Measurements from ENCODE around the gene BEX3.
A peak's percentile ranks its signal among the peaks of the same experiment; 100 is the strongest.
"Not testable (repeated sequence)": the region's sequence is repeated elsewhere in the genome, so short reads cannot be mapped to it uniquely, and the experiment has no call there.

Gene BEX3

GRCh38 chrX:103376118-103376978 lies at the start of gene BEX3:
Gene BEX3, plus strand, starts transcription at chrX:103376538. Its CDS starts 984 bp downstream, at chrX:103377522.
- peak; percentile 33 for DNase-seq (ENCODE audit: low spot score)

DNA sequence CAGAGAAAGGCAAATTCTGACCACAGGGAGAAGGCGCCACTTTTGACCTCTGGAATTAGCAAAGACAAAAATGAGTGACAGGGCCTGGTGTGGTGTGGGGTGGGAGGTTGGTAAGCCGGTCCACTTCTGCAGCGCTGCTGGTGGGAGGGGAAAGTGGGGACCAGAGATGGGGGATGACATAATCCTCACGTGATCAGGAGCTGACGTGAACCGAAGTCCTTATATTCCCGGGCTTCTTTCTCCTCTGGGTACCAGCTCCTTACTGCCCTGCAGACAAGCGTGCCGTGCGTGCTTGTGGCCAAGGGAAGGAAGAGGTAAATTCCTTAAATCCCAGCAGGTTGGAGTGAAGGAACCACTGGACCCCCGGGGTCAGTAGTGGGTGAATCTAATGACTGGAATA lies 46.3 kb upstream of the BEX3 start, which contains the start of gene TCEAL7:
TCEAL7 (plus strand) TSS at position 249 of the 400 bp plus-strand sequence. CDS start 1,165 bp downstream, outside the sequence.
- DNase-seq (ENCODE audit: low spot score), result no peak

DNA sequence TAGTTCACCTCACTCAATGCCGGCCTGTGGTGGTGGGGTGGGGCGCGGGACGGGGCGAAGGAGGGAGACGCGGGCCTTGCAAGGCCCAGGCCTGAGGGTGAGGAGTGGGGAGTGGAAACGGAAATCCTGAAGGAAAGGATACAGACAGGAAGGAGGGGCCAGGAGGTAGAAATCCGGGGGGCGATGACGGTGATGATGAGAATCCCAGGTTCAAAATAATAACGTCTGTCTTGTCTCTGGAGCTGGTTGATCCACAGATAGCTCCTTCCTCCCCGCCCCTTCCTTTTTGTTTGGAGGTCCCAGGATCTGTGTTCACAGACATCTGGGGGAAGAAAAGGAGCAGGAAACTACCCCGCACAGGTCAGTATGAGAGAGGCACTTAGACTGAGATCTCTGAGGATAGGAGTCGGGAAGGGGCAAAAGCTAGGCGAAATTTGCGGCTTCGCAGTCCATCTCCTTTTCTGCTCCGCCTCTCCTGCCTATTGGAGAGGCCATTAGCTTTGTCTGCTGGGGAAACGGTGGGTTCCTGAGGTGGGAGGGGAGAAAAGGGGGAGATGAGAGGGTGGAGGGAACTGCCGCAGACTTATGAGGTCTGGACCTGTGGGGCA lies 45.6 kb upstream of the BEX3 start:
- DNase-seq (ENCODE audit: low spot score), result no peak

GRCh38 chrX:103338663-103339062 lies 37.7 kb upstream of the BEX3 start:
- no peak for DNase-seq (ENCODE audit: low spot score)

DNA sequence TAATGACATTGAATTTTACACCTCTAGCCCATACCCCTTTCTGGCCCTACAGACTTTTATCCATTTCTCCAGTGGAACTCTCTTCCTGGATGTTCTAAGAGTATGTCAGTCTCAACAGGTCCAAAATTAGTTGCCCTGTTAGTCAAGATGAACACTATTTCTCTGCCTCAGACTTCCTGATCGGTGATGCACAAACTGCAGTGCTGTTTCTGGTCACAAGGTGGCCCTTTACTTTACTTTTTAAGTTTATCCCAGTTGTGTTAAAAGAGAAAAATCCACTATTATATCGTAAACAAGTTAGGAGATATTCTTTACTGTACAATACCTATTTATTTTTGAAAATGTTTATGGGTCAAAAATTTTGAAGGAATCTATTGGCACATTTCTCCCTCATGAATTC lies 33.2 kb upstream of the BEX3 start:
- DNase-seq (ENCODE audit: low spot score), result no peak

- DNase-seq (ENCODE audit: low spot score), result no peak
Observed at GRCh38 chrX:103344606-103345005, 31.7 kb upstream of the BEX3 start.

- DNase-seq (ENCODE audit: low spot score), result no peak
Observed at GRCh38 chrX:103347682-103348397, 28.5 kb upstream of the BEX3 start.

DNA sequence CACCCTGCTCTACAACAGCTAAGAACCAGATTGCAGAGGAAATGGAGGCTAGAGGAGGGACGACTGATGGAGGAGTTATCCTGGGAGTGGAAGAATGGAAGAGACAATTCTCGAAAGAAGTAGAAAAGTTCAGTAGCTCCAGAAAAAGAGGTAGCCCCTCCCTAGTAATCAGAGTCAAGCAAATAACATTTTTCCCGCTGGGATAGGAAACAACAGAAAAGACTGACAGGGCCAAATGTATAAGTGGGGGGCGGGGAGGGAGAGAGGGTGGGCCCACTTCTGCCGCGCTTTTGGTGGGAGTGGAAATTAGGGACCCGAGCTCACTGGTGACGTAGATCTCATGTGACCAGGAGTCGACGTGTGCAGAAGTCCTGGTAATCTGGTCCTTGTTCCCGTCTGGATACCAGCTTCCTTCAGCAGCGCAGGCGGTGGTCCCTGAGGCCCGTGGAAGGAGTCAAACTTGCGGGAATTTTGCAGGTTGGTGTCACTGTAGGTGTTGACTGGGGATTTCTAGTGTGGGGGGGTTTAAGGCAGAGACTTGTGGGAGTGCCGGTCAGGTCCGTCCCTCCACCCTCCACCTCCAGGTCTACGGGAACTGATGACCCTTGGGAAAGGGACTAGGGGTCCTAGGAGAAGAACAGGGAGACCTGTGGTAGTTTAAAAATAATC lies 20.1 kb upstream of the BEX3 start, which contains the start of gene TCEAL9:
TCEAL9 (plus strand) TSS at position 377 of the 669 bp plus-strand sequence. CDS start 1,179 bp downstream, outside the sequence.
- DNase-seq (ENCODE audit: low spot score), result no peak

DNA sequence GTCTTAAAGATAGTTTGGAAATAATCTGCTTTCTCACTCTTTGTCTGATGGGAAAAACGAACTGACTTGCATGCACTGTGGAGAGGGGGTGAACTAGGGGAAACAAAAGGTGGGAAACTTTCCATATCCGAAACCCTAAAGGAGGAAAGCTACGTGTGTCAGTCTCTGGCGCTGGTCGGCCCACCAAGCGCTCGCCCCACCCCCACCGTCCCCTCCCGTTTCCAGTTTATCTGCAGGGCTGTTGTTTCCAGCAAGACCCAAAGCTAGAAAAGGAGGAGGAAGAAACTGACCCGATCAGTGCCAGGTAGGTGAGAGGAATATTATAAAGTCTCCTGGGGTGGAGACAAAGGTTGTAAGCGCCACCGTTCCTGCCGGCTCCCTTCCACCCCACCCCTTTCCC lies 19.5 kb upstream of the BEX3 start:
- DNase-seq (ENCODE audit: low spot score), result no peak

DNA sequence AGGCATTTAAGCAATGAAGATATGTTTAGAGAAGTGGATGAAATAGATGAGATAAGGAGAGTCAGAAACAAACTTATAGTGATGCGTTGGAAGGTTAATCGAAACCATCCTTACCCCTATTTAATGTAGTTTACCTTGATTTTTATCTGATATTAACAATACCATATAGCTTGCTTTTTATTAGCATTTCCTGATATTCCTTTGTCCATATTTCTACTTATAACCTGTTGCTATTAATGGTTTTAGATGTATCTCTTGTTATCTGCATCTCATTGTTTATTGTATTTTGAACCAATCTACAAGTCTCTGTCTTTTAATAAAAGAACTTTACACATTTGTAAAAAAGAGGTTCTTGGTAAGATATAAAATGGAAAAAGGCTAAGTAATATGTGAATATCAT lies 18.5 kb upstream of the BEX3 start:
- DNase-seq (ENCODE audit: low spot score), result no peak

- DNase-seq (ENCODE audit: low spot score), result not testable (repeated sequence)
Observed at GRCh38 chrX:103359605-103360004, 16.7 kb upstream of the BEX3 start.

DNA sequence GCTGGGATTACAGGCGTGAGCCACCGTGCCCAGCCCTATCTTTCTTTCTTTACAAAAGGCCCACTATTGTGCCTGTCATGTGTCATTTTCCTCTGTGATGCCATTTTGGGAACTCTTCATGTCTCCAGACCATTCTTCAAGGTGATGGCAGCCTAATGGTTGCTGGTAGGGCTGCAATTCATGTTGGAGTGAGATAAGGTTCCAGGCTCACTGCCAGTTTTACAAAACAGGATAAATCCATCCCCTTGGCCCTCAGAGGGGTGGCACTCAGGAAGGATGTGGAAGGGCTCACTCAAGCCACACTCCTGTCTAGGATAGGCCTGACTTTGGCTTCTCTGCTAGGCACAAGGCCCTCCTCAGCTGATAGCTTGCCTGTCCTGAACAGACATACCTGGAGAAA lies 16.2 kb upstream of the BEX3 start:
- DNase-seq (ENCODE audit: low spot score), result no peak

- no peak for DNase-seq (ENCODE audit: low spot score)
Observed at GRCh38 chrX:103360916-103361315, 15.4 kb upstream of the BEX3 start.

- DNase-seq (ENCODE audit: low spot score), result no peak
Observed at GRCh38 chrX:103361798-103362197, 14.5 kb upstream of the BEX3 start.

DNA sequence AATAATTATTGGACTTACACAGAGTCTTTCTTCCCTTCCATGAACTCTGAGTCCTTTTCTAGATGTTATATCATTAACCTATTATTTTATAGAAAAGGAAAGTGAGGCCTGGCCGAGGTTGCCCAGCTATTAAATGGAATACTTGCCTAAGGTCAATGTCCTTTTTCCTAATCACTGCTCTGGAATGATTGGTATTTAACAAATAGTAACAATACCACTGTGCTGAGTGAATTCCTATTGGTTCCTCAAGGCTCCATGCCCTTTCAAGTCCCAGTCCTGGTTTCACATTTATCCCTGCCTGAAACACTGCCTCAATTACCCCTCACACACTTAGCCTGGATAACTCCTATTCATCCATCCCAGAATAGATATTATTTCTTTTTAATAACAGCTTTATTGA lies 13.9 kb upstream of the BEX3 start:
- DNase-seq (ENCODE audit: low spot score), result no peak

DNA sequence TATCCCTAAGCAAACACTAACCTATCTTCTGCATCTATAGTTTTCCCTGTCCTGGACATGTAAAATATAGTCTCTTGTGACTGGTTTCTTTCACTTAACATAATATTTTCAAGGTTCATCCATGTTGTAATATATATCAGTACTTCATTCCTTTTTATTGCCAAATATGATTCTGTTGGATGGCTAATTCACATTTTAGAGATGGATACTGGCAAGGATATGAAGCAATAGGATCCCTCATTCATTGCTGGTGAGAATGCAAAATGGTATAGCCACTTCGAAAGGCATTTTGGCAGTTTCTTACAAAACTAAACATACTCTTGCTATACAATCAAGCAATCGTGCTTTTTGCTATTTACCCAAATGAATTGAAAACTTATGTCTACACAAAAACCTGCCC lies 13.3 kb upstream of the BEX3 start:
- DNase-seq (ENCODE audit: low spot score), result no peak

GRCh38 chrX:103367502-103367901 lies 8.8 kb upstream of the BEX3 start:
- no peak for DNase-seq (ENCODE audit: low spot score)

- no peak for DNase-seq (ENCODE audit: low spot score)
Observed at GRCh38 chrX:103369479-103369878, 6.9 kb upstream of the BEX3 start.

GRCh38 chrX:103372886-103373285 lies 3.5 kb upstream of the BEX3 start:
- no peak for DNase-seq (ENCODE audit: low spot score)

DNA sequence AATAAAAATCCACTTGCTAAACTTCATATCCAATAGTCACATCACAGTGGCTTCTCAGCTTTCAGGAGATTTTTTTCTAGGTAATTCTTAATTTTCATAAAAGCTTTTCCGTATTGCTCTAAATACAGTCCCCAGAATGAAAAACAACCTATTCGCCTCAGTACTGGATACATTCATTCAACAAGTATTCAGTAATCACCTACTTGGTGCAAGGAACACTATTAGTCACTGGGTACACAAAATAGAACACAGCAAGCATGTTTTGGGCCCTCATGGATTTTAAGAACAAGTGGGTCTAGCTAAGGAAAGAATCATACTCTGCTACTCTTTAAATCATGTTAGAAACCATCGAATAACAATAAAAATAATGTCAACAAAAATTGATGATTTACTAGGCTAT lies 2.8 kb upstream of the BEX3 start:
- no peak for DNase-seq (ENCODE audit: low spot score)

DNA sequence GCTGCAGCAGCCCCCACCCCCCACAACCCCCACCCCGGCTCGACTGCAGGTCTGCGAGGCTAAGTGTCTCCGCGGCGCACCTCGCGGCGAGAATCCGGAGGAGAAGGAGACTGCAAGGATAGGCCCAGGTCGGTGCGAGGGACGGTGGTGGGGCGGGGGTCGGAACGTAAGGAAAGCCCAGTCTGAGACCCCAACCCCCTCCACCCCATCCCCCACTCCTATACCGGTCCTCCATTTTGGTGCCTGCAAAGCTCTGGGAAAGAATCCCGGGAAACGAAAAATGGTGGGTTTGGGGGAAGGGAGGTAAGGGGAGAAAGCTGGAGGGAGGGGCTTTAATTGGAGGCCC lies 614 bp downstream of the BEX3 start:
- DNase-seq (ENCODE audit: low spot score), result no peak

DNA sequence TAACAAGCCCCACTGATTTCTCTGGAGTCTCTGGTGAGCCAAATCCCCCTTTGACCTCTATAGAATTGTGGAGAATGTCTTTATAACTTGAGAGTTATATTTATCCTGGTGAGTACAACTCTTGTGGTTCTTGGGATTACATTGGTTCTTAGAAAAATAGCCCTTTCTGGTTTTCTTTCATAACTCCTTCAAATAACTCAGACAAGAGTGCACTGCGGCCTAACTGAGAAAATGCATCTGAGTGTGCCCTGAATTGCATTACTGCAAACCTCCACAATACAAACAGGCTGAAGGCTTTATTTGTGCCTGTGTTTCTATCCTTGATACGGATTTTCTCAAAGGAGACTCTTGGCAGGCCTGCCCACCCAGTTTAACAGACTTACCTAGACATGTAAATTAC lies 2.7 kb downstream of the BEX3 start:
- DNase-seq (ENCODE audit: low spot score), result no peak

Measured in HuH-7.5 (cell line).